ENCODE data around the gene SLC35F2.
A peak's percentile ranks its signal among the peaks of the same experiment; 100 is the strongest.
"Not testable (repeated sequence)": the region's sequence is repeated elsewhere in the genome, so short reads cannot be mapped to it uniquely, and the experiment has no call there.

Gene SLC35F2, protein sequence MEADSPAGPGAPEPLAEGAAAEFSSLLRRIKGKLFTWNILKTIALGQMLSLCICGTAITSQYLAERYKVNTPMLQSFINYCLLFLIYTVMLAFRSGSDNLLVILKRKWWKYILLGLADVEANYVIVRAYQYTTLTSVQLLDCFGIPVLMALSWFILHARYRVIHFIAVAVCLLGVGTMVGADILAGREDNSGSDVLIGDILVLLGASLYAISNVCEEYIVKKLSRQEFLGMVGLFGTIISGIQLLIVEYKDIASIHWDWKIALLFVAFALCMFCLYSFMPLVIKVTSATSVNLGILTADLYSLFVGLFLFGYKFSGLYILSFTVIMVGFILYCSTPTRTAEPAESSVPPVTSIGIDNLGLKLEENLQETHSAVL

DNA sequence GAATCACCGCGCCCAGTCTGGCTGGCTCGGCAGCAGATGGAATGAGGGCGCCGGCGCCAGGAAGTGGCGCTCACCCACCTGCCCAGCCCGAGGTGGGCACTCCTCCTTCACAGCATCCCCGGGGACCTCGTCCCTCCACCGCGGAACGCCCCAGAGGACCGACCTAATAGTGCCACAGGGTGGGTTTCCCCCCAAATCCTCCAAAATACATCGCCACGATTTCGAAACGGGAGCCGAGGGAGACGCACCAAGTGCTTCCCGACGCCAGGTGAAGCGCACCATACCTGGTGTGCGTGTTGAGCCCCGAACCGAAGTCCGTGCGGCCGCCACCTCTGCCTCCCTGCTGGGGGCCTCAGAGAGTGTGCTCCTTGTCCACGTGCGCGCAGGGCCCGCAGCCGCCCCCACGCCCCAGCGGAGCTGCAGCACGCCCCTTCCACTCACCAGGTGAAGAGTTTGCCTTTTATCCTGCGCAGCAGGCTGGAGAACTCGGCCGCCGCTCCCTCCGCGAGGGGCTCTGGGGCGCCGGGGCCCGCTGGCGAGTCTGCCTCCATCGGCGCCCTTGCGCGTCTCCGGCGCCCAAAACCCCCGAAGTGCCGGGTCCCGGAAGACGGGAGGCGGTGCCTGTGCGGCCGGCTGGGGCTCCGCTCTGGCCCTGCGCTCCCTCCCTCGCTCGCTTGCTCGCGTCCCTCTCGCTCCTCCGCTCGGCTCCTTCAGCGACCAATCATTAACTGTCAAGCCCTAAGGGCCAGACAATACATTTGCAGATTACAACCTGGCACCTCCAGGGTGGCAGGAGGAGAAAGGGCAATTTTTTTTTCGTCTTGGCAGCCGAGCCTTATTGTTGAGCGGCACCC lies at the start of gene SLC35F2:
TSS of gene SLC35F2 (minus strand) at position 571 of the 854 bp plus-strand sequence. CDS start at position 551, 20 bp downstream.
- DNase-seq, result peak; percentile 60 to 69

- DNase-seq, result no peak
Observed at GRCh38 chr11:107908211-107908610, 49.6 kb upstream of the SLC35F2 start.

GRCh38 chr11:107898270-107898669 lies 39.7 kb upstream of the SLC35F2 start:
- no peak for DNase-seq

DNA sequence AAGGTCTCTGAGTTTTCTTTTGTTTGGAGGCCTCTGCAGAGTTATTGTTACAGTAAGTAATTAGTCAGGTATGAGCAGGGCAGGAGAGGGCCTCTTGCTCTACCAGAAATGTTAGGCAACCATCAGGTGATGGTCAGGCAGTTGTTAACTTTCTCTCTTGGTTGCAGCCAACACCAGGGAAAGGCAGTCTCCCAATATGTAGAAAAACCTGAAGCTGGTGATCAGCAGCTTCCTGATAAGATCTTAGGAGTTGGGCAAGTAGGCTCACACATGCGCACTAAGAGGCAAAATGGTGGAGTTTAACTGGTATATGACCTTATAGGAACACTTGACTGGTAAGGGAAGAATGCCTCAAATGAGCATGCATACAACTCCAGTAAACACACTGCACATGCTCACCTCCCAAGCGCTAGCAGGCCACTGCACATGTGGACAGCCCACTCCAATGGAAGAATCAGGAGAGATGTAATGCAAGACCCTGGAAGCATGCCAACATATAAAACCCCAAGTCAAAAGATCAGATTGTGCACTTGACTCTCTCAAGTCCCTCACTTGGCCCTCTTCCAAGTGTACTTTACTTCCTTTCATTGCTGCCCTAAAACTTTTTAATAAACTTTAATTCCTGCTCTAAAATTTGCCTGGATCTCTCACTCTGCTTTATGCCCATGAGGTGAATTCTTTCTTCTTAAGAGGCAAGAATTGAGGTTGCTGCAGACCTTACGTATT lies 23.7 kb upstream of the SLC35F2 start:
- no peak for DNase-seq

GRCh38 chr11:107881471-107881870 lies 22.9 kb upstream of the SLC35F2 start:
- not testable (repeated sequence) for DNase-seq

DNA sequence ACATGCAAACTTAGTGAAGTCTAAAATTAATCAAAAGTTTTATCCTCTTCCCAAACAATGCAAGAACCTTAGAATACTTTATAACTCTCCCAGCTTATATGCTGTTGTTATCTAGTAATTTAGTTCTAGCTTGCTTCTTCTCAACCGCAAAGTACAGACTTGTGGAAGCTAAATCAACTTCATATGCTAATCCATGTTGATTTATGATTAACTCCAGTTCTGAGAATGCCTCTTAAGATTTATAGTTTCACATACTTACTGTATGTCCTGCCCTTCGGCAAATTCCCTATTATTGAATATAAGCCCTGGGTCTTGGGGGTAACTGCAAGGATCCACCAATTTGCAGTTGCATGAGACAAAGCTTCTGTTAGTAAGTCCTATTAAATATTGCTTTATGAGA lies 17.6 kb upstream of the SLC35F2 start:
- no peak for DNase-seq

- no peak for DNase-seq
Observed at GRCh38 chr11:107864591-107864990, 6.0 kb upstream of the SLC35F2 start.

DNA sequence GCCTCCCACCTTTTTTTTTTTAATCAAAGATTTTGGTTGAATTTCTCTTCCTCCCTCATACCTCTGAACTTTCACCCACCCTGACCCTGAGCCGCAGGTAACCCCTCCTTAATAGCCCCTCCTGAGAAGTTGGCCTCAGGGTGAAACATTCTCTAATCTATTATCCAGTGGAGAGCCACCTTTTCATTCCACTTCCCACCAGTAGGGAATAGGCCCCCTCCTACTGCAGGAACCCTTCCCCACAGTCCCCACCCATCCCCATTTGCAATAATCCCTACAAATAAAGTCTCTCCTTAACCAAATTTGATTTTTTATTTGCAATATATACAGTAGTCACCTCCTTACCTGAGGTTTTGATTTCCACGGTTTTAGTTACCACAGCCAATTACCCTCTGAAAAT lies 2.1 kb upstream of the SLC35F2 start:
- DNase-seq, result no peak

DNA sequence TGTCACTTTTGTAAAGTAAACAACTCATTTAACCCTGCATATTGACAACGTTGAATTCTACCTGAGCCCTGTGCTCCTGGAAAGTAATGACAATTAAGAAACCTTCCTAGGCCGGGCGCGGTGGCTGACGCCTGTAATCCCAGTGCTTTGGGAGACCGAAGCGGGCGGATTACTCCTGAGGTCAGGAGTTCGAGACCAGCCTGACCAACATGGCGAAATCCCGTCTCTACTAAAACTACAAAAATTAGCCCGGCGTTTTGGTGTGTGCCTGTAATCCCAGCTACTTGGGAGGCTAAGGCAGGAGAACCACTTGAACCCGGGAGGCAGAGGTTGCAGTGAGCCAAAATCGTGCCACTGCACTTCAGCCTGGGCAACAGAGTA lies 1.6 kb upstream of the SLC35F2 start:
- not testable (repeated sequence) for DNase-seq

GRCh38 chr11:107859459-107860239 lies 1.1 kb upstream of the SLC35F2 start:
- DNase-seq, result peak in 1 of 2 experiments; percentile 26

- no peak for DNase-seq
Observed at GRCh38 chr11:107857550-107858216, 904 bp downstream of the SLC35F2 start.

DNA sequence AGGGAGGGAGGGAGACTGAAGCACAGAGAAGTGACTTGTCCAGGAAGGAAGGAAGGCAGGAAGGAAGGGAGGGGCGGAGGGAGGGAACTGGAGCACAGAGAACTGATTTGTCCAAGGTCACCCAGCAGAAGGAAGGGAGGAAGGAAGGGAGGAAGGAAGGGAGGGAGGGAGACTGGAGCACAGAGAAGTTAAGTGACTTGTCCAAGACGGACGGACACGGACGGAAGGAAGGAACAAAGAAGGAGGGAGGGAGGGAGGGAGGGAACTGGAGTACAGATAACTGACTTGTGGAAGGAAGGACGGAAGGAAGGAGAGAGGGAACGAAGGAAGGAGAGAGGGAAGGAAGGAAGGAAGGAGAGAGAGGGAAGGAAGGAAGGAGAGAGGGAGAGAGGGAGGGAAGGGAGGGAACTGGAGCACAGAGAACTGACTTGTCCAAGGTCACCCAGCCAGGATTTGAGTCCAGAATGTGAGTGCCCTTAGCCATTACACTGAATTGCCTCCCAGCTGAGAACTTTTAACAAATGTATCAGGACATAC lies 1.5 kb downstream of the SLC35F2 start:
- no peak for DNase-seq

- DNase-seq, result no peak
Observed at GRCh38 chr11:107856180-107856980, 2.2 kb downstream of the SLC35F2 start.

- DNase-seq, result no peak
Observed at GRCh38 chr11:107853070-107853469, 5.5 kb downstream of the SLC35F2 start.

DNA sequence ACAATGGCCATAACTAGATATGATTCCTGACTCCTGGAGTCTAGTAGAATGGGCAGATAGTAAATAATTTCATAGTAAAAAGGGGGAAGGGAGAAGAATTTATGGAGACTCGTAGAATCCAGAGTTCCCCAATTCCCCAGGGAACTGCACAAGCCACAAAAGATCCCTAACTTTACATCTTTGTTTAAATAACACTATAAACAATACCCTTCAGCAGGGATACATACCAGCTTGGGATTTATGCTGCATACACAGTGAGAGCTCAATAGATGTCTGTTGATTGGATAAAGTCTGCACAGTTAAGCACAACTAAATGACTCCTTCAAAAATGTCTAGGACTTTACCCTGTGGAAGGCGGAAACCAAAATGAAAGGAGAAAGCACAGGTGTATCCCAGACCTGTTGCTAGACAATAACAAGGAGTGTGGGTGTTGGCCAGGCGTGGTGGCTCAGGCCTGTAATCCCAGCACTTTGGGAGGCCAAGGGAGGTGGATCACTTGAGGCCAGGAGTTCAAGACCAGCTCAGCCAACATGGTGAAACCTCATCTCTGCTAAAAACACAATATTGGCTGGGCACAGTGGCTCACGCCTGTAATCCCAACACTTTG lies 6.8 kb downstream of the SLC35F2 start:
- DNase-seq, result no peak

DNA sequence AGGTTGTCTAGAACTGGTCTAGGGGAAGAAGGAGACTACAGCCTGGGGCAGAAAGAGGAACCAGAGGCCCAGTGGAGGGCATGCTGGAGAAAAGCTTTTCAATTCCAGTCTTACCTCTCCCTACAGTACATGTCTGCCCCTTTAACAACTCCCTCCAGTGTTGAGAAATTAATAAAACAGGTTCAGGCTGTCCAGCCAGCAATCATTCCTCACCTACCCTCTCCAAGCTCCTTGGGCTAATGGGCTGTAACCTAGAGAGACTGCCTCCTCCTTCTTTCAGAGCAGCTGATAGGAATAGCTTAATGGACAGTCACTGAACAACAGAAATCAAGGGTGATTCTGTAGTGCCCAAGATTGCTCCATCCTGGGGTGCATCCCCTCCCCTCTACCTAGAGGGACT lies 8.8 kb downstream of the SLC35F2 start:
- DNase-seq, result no peak

GRCh38 chr11:107848345-107848744 lies 10.2 kb downstream of the SLC35F2 start:
- DNase-seq, result no peak

- no peak for DNase-seq
Observed at GRCh38 chr11:107847184-107847583, 11.4 kb downstream of the SLC35F2 start.

- DNase-seq, result no peak
Observed at GRCh38 chr11:107844041-107844440, 14.5 kb downstream of the SLC35F2 start.

DNA sequence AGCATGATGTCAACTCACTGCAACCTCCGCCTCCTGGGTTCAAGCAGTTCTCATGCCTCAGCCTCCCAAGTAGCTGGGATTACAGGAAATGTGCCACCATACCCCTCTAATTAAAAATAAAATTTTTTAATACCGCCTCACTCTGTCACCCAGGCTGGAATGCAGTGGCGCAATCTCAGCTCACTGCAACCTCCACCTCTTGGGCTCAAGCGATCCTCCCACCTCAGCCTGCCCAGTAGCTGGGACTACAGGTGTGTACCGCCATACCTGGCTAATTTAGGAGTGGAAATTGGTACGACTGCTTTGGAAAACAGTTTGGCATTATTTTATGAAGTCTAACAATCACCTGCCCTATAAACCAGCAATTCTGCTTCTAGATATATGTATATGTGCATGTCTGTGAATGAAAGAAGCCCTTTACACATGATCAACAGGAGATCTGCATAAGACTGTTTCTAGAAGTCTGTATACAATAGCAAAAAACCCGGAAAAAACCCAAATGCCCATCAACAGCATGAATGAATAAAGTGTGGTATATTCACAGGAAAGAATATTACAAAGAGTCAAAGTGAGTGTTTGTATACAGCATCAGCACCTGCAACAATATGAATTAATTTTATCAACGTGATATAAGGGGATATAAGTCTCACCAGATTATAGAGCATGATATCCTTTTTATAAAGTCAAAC lies 16.0 kb downstream of the SLC35F2 start:
- no peak for DNase-seq

Measured in NCI-H187 (cell line).